ENCODE results near the gene UST.
"Not testable (repeated sequence)": the region's sequence is repeated elsewhere in the genome, so short reads cannot be mapped to it uniquely, and the experiment has no call there.

UST gene

GRCh38 chr6:148912252-148912651, 165.4 kb downstream of the UST start:
- DNase-seq = no peak

- peak; percentile 74 for DNase-seq
Observed at GRCh38 chr6:148915810-148916209, 169.0 kb downstream of the UST start.

DNA sequence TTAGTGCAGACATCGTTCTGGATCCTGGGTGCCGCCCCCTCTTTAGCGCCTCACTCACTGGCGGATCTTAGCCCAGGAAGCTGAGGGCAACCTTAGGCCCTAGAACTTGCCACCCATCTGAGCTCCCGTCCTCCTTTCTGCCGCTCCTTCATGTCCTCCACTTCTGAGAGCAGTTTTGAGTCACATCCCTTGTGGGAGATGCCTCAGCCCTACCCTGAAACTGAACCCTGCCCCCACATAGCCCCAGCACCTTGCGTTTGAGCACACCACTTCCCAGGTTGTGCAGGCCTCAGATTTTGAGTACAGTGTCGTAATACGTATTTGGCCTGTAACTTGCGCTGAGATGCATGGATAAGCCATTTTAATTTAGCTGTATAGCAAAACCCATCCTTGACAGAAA, 169.7 kb downstream of the UST start:
- not testable (repeated sequence) for DNase-seq

DNA sequence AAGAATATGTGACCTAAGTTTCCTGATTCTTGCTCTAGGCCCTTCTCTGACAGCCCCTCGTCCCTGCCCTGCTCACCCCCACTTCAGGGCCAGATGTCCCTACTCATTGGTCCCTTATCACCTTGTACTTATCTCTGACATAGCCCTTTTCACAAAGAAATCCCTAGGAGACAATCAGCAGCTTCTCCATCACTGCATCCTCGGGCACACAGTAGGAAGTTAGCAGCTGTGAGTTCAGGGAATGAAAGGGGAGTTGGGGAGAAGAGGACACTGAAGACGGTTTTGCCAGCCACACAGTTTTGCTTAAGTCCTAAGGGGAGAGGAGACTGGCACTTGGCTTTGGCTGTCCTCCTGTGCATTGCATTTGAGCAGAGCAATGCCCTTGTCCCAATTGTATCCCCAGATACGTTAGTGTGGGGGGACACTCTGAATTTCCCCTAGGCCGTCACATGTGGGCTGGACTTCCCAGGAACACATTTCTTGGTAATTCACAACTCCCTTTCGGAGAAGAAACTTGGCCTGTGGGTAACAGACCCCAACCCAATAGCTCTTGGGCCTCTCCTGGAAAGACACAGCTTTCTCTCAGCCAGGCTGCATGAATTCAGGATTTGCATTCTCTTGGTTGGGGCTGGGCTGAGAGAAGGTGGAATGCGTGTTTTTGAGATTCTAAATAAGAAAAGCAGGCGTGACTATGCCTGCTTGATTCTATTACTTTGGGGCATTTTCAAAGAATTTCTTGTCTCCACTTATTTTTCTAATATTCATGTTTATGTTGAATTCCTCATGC, 177.6 kb downstream of the UST start:
- DNase-seq = no peak

- DNase-seq = no peak
Observed at GRCh38 chr6:148925701-148926100, 178.9 kb downstream of the UST start.

- no peak for DNase-seq
Observed at GRCh38 chr6:148926478-148926877, 179.6 kb downstream of the UST start.

DNA sequence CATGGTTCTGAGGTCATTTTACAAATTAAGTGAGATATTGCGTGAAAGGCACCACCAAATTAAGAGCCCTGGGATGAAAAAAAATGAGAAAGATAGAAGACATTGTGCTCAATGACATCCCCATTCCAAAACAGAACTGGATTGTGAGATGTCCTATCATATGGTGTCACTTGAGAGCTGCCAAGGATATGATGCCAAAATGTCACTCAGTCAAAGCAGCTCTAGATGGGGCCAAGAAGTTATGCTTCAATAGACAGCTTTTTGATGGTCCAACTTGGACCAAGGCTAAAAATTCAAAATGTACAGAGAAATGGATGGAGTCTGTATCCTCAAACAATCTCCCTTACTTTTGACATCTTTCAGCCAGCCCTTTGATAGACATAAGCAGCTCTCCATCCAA, 180.8 kb downstream of the UST start:
- DNase-seq = no peak

DNA sequence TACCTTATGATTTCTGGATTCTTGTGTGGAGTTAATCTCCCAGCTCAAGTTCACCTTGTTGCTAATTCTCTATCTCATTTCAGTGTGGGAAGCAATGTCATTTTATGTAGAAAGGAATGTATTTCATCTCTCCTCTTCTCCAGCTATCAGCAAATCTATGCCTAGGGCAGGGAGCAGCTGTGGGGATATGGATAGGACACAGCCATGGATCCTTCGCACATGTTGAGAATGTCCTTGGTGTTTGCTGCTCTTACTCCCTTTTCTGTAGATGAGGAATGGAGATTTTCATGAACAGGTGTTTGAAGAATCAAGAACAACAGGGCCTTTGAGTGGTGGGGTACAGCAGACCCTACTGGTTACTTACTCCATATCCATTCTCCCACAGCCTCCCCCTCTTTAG, 182.0 kb downstream of the UST start:
- no peak for DNase-seq

GRCh38 chr6:148932208-148932607, 185.4 kb downstream of the UST start:
- DNase-seq = no peak

DNA sequence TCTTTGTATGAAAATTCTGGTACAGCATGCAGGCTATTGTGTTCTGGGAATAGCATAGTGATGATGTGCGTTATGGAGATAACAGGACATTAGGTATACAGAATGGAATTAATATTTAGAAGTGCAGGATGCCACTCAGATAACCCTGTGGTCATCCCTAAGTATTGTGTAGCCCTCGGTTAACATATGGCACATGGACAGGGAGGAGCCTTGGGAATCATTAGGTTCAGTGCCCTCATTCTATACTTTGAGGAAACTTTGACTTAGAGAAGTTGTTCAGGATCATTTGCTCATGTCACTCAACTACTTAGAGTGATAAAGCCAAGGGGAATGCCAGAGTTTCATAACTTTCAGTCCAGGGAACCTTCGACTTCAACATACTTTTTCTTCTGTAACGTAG, 185.9 kb downstream of the UST start:
- no peak for DNase-seq

DNA sequence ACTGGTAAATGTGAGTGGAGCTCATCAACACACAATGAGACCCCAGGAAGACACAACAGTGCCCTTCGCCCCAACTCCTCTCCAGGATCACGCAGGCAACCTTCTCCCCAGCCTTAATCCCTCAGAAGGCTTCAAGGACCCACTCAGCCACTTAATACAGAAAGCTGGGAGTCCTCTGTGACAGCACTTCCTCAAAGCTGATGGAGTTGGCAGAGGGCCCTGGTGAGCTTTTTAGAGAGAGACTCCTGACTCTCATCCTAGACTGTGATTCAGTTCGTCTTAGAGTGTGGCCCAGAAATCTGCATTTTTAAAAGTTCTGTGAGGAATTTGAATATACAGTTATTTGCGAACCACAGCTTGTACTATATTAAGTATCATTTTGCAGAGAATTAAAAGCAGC, 187.7 kb downstream of the UST start:
- no peak for DNase-seq

- DNase-seq = no peak
Observed at GRCh38 chr6:148934961-148935360, 188.1 kb downstream of the UST start.

DNA sequence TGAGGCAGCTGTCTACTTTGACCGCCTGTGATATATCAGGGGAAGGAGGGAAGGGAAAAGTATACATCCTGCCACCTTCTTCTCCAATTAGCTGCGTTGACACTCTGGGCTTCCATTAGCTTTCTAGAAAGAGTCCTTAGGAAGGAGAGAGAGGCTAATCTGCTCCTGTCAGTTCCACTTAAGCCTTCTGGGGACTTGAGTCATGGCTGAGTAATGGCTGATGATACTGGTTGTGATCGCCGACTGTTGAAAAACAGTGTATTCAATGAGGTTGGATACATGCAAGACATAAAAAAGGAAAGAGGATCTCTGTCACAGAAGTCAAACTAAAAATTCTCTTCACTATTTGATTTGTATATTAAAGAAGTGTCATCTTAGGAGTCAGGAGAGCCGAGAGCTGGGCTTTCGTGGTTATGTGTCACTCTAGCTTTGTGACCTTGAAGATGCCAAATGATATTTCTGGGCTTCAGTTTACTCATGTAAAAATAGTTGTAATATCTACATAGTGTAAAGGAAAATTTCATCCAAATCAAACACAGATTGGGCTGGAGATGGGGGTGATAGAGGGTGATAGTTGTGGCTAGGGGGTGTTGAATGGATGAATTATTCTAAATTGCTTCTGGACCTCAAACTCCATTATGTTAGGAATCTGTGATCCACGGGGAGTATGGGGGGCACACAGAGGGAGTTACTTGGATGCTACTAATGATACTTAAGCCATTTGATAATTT, 189.0 kb downstream of the UST start:
- no peak for DNase-seq

GRCh38 chr6:148943451-148943850, 196.6 kb downstream of the UST start:
- DNase-seq = no peak

DNA sequence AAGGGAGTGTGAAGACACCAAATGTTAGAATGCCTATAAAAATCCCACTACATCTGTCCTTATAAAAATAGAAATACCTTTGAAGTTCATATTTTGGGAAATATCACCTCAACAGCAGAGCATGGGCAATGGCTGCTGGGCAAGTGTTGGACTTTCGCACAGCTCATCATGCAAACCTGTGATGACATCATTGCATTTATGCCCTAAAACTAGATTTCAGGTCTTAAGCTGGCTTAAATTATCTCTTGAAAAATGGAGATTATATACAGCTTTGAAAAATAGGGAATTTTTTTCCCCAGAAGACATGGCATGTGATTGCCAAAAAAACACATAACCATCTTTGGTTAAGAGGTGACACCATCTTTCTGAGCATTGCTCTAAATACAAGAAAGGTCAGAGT, 197.8 kb downstream of the UST start:
- no peak for DNase-seq

GRCh38 chr6:148945301-148946021, 198.6 kb downstream of the UST start:
- no peak for DNase-seq

GRCh38 chr6:148947621-148948444, 201.0 kb downstream of the UST start:
- DNase-seq = peak; percentile 76

DNA sequence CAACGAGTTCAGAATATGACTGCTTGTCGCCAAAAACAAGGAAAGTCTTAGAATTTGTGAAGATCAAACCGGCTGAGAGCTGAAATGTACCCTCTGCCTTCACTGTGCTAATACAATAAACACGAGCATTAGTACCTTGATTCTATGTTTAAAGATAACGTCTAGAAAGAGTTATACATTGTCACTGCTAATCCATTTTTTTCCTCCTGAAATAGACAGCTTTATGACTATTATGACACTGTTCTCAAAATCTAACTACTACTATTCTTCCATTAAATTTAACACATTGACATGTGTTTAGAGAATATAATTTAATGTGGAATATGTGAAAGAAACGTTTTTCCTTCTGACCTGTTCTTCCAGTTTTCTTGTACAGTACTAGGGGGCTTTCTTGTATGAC, 204.8 kb downstream of the UST start:
- DNase-seq = no peak

- DNase-seq = peak; percentile 59
Observed at GRCh38 chr6:148952147-148953035, 205.6 kb downstream of the UST start.

- no peak for DNase-seq
Observed at GRCh38 chr6:148954461-148954860, 207.6 kb downstream of the UST start.

DNA sequence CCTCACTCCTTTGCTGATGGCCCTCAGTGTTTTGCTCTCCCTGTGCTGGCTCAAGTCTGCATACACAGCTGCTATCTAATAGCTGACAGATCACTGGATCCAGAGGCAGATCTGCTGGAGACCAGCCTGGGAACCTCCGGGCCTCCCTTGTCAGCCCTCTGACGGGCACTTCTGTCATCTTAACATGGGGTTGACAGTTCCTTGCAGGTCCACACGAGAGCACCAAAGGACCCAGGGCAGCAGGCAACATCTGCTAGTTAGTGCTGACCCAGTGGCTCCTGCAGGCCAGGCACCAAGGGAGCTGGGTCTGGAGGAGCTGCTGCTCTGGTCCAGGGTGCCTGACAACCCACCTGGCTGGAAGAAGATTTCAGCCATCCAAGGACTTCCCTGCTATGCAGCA, 208.1 kb downstream of the UST start:
- DNase-seq = no peak

GRCh38 chr6:148955441-148955840, 208.6 kb downstream of the UST start:
- DNase-seq = no peak
